HEK293 (cell line): Measurements from ENCODE around the gene WDR43.

Source experiments
- MEIS1 ChIP-seq: sonication (generic); formaldehyde crosslinking; IDR thresholded peaks from 2 replicates; pipeline ENCODE4 v1.8.1; 2022; ENCODE audit warnings: missing genetic modification reagents, mild to moderate bottlenecking, borderline replicate concordance
- PRDM1 ChIP-seq: fragments of 450-650 bp; formaldehyde crosslinking; IDR thresholded peaks from 2 replicates; pipeline ENCODE4; 2016; ENCODE audit warnings: missing biosample characterization, missing genetic modification characterization
- TRIM28 ChIP-seq: IDR thresholded peaks from 2 replicates; pipeline ENCODE4 v1.6.1; 2011; ENCODE audit warnings: low read length, control low read depth, borderline replicate concordance
- ZBTB17 ChIP-seq: fragments of 450-650 bp; formaldehyde crosslinking; IDR thresholded peaks from 2 replicates; pipeline ENCODE4 v1.5.1; 2016; ENCODE audit warnings: missing biosample characterization, missing genetic modification characterization
- ZNF140 ChIP-seq: fragments of 450-650 bp; formaldehyde crosslinking; IDR thresholded peaks from 2 replicates; pipeline ENCODE4 v1.5.1; 2016; ENCODE audit warnings: missing biosample characterization, missing genetic modification characterization
- ZNF16 ChIP-seq: fragments of 450-650 bp; formaldehyde crosslinking; IDR thresholded peaks from 2 replicates; pipeline ENCODE4 v1.5.1; 2016; ENCODE audit warnings: low read depth, missing biosample characterization, missing genetic modification characterization
- ZNF223 ChIP-seq: fragments of 450-650 bp; formaldehyde crosslinking; IDR thresholded peaks from 2 replicates; pipeline ENCODE4 v1.5.1; 2016; ENCODE audit warnings: missing biosample characterization, missing genetic modification characterization
- ZNF23 ChIP-seq: fragments of 450-650 bp; formaldehyde crosslinking; IDR thresholded peaks from 2 replicates; pipeline ENCODE4 v1.5.1; 2016; ENCODE audit warnings: missing biosample characterization, missing genetic modification characterization, borderline replicate concordance
- ZNF549 ChIP-seq: fragments of 450-650 bp; IDR thresholded peaks from 2 replicates; pipeline ENCODE4 v1.5.1; 2018; ENCODE audit warnings: missing biosample characterization, missing genetic modification characterization, mild to moderate bottlenecking, inconsistent platforms, moderate library complexity
- ZNF704 ChIP-seq: fragments of 450-650 bp; formaldehyde crosslinking; IDR thresholded peaks from 2 replicates; pipeline ENCODE4 v1.5.1; 2016; ENCODE audit warnings: missing biosample characterization, missing genetic modification characterization

DNA sequence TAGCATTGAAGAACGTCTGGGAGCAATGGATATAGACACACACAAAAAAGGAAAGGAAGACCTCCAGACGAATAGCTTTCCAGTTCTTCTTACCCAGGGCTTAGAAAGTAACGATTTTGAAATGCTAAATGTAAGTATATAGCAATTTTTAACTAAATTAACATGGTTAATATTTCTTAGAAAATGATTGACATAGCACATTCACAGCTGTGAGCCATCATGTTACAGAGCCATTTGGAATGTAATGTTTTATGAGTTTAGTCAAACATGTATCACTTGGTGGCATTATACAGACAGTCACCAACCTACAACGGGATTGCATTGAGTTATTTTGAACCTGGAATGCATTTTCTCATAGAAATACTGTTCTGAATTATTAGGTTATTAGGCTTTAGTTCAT is 35.1 kb downstream of the WDR43 start:
- no peak for TF ChIP-seq ZNF140 (tag by site-specific recombination)
- no peak for TF ChIP-seq PRDM1 (tag by site-specific recombination)
- TF ChIP-seq ZNF23: no peak
- TF ChIP-seq ZNF16 (tag by site-specific recombination): no peak
- no peak for TF ChIP-seq ZBTB17
- no peak for TF ChIP-seq MEIS1 (CRISPR knock-in tag)
- no peak for TF ChIP-seq TRIM28
- no peak for TF ChIP-seq ZNF549 (tag by site-specific recombination)
- TF ChIP-seq ZNF223 (tag by site-specific recombination): no peak
- no peak for TF ChIP-seq ZNF704 (tag by site-specific recombination)
